Sigmoid colon (tissue), 4 donors: ENCODE measurements around the gene DOCK8.

Source experiments
- CTCF ChIP-seq, 4 experiments: fragments of 450-650 bp in 3 of 4; fragments of 200-600 bp in 1 of 4; IDR thresholded peaks; one replicate each; pipeline ENCODE4 v1.5.1; 2016 to 2019; ENCODE audit warnings: antibody characterized with exemption in 4 of 4, mild to moderate bottlenecking in 3 of 4, moderate library complexity in 2 of 4
- POLR2A ChIP-seq, 2 donors: fragments of 450-650 bp; IDR thresholded peaks; one replicate each; pipeline ENCODE4 v1.6.1; 2016; ENCODE audit warnings: antibody characterized with exemption in 2 of 2, mild to moderate bottlenecking in 2 of 2, moderate library complexity in 2 of 2
- POLR2AphosphoS5 ChIP-seq, 4 donors: sonication (generic); formaldehyde crosslinking; IDR thresholded peaks; one replicate each; pipeline ENCODE4 v1.6.1; 2017; ENCODE audit warnings: antibody characterized with exemption in 4 of 4

GRCh38 chr9:437066-437465, 222.4 kb downstream of the DOCK8 start:
- TF ChIP-seq CTCF (IDR thresholded peaks at IDR 0.05) (no peak), POLR2A (IDR thresholded peaks at IDR 0.05) (no peak), POLR2AphosphoS5 (IDR thresholded peaks at IDR 0.05) (no peak)
